Transverse colon (tissue), 4 donors: ENCODE data around the gene HECW1.

ENCODE experiments used
- EP300 ChIP-seq: sonication (generic); formaldehyde crosslinking; IDR thresholded peaks from one replicate; pipeline ENCODE4 v1.6.1; 2017; ENCODE audit warnings: antibody characterized with exemption, low read depth
- POLR2A ChIP-seq: fragments of 450-650 bp; IDR thresholded peaks from one replicate; pipeline ENCODE4 v1.6.1; 2016; ENCODE audit warnings: antibody characterized with exemption, mild to moderate bottlenecking, moderate library complexity
- POLR2AphosphoS5 ChIP-seq, 3 donors: sonication (generic); formaldehyde crosslinking; IDR thresholded peaks; one replicate each; pipeline ENCODE4 v1.6.1; 2016; ENCODE audit warnings: antibody characterized with exemption in 3 of 3
- TF ChIP-seq, protein P1 (sequence below), 5 experiments: fragments of 200-600 bp in 3 of 5; fragments of 450-650 bp in 2 of 5; sonication (generic) in 3 of 5; IDR thresholded peaks; 1 replicate in 2 of 5; 2 replicates in 3 of 5; pipeline ENCODE4 v1.5.1; 2016 to 2017; ENCODE audit warnings: antibody characterized with exemption in 5 of 5, inconsistent platforms in 3 of 5, mild to moderate bottlenecking in 2 of 5, moderate library complexity in 1 of 5

DNA sequence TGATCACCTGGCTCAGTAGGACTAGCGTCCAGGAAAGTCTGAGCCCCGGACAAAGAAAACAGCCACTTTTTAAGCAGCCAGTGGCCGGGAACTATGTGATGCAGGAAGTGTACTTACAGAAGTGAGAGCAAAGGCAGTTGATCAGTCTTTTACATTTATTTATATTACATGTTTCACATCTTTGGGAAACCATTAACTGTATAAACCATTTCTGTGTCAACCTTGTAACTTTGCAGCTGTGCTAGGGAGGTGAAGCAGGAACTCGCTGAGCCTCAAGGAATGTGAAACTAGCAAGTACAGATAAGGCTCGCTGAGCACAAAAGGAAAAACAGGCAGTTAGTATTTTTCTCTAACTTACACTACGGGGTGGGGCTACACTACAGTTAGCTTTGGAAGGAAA, 39.9 kb upstream of the HECW1 start:
- TF ChIP-seq, protein P1, sequence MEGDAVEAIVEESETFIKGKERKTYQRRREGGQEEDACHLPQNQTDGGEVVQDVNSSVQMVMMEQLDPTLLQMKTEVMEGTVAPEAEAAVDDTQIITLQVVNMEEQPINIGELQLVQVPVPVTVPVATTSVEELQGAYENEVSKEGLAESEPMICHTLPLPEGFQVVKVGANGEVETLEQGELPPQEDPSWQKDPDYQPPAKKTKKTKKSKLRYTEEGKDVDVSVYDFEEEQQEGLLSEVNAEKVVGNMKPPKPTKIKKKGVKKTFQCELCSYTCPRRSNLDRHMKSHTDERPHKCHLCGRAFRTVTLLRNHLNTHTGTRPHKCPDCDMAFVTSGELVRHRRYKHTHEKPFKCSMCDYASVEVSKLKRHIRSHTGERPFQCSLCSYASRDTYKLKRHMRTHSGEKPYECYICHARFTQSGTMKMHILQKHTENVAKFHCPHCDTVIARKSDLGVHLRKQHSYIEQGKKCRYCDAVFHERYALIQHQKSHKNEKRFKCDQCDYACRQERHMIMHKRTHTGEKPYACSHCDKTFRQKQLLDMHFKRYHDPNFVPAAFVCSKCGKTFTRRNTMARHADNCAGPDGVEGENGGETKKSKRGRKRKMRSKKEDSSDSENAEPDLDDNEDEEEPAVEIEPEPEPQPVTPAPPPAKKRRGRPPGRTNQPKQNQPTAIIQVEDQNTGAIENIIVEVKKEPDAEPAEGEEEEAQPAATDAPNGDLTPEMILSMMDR (IDR thresholded peaks at IDR 0.05): no peak
- TF ChIP-seq POLR2A (no peak), POLR2AphosphoS5 (IDR thresholded peaks at IDR 0.05) (no peak), EP300 (no peak)
